Fibroblast of mammary gland (primary cell): Measurements from ENCODE around the gene ZRANB3.
"Not testable (repeated sequence)": the region's sequence is repeated elsewhere in the genome, so short reads cannot be mapped to it uniquely, and the experiment has no call there.

ENCODE experiments used
- DNase-seq: peaks from one replicate; pipeline ENCODE4 v3.0.0-alpha.2; 2010; ENCODE audit warnings: low read depth
- H3K4me3 ChIP-seq: 2 replicates; pipeline ENCODE4 v1.5.1; 2011; ENCODE audit warnings: low read depth, mild to moderate bottlenecking, low read length, moderate library complexity; ENCODE audit not compliant: control insufficient read depth
- TF ChIP-seq, protein P1 (sequence below): conservative IDR thresholded peaks from 2 replicates; pipeline ENCODE4 v1.5.1; 2011; ENCODE audit warnings: low read depth, low read length, inconsistent platforms; ENCODE audit not compliant: control insufficient read depth, insufficient read depth

ZRANB3 gene

GRCh38 chr2:135119582-135119981 is 411.4 kb downstream of the ZRANB3 start:
- no peak overlapping the region for H3K4me3 ChIP-seq
- DNase-seq = no peak
- TF ChIP-seq, protein P1, sequence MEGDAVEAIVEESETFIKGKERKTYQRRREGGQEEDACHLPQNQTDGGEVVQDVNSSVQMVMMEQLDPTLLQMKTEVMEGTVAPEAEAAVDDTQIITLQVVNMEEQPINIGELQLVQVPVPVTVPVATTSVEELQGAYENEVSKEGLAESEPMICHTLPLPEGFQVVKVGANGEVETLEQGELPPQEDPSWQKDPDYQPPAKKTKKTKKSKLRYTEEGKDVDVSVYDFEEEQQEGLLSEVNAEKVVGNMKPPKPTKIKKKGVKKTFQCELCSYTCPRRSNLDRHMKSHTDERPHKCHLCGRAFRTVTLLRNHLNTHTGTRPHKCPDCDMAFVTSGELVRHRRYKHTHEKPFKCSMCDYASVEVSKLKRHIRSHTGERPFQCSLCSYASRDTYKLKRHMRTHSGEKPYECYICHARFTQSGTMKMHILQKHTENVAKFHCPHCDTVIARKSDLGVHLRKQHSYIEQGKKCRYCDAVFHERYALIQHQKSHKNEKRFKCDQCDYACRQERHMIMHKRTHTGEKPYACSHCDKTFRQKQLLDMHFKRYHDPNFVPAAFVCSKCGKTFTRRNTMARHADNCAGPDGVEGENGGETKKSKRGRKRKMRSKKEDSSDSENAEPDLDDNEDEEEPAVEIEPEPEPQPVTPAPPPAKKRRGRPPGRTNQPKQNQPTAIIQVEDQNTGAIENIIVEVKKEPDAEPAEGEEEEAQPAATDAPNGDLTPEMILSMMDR = no peak

DNA sequence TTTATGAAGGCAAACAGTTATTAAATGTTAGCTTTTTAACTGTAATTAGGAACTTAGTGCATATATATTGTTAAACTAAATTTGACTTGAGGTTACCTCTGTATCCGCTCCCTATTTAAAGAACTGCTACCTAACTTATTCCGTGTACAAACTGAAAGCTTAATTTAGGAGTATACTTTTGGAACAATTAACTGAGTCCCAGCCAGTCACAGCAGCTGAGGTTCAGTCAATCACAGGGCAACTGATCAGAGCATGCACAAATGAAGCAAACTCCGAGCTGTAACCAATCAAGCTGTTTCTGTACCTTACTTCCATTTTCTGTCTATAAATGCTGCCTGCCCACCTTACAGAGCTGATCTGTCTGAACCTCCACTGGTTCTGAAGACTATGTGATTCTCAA is 417.7 kb downstream of the ZRANB3 start:
- TF ChIP-seq, protein P1 = no peak
- no peak for DNase-seq
- H3K4me3 ChIP-seq = no peak overlapping the region

GRCh38 chr2:135105513-135106316 is 425.3 kb downstream of the ZRANB3 start:
- not testable (repeated sequence) for H3K4me3 ChIP-seq, DNase-seq

- TF ChIP-seq, protein P1 = no peak
- no peak overlapping the region for H3K4me3 ChIP-seq
- no peak for DNase-seq
These were observed 427.2 kb downstream of the ZRANB3 start for GRCh38 chr2:135103843-135104242.

DNA sequence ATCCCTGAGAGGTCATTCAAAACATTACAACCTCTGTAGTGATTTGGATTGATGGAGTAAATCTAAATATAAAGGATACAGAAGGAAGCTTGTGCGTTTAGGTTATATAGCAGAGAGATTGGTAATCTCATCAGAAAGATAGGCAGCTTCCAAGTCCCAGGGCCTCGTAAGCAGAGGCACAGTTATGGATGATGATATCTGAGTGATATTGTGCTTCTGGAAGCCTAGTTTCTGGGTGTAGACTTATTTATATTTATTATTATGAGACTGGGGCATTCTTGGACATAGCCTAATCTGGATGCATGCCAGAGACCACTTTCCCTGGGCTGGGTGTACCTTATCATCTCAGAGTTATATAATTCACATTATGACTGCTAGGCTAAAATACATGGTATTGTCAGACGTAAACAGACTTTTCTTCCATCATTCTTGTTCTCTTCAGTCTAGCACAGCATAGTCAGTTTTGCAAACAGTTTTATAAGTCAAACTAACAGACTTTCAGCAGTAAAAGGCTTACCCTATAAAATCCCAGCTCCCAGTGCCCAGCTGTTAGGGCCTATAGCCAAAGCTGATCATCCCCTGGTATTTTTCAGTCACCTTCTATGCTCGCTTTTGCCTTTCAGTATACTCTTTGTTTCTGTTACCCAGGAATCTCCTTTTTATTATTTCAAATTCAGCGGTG is 431.1 kb downstream of the ZRANB3 start:
- no peak overlapping the region for H3K4me3 ChIP-seq
- no peak for DNase-seq
- TF ChIP-seq, protein P1 = no peak

- H3K4me3 ChIP-seq = no peak overlapping the region
- DNase-seq = no peak
- TF ChIP-seq, protein P1 = no peak
These were observed 433.3 kb downstream of the ZRANB3 start for GRCh38 chr2:135097532-135098231.

DNA sequence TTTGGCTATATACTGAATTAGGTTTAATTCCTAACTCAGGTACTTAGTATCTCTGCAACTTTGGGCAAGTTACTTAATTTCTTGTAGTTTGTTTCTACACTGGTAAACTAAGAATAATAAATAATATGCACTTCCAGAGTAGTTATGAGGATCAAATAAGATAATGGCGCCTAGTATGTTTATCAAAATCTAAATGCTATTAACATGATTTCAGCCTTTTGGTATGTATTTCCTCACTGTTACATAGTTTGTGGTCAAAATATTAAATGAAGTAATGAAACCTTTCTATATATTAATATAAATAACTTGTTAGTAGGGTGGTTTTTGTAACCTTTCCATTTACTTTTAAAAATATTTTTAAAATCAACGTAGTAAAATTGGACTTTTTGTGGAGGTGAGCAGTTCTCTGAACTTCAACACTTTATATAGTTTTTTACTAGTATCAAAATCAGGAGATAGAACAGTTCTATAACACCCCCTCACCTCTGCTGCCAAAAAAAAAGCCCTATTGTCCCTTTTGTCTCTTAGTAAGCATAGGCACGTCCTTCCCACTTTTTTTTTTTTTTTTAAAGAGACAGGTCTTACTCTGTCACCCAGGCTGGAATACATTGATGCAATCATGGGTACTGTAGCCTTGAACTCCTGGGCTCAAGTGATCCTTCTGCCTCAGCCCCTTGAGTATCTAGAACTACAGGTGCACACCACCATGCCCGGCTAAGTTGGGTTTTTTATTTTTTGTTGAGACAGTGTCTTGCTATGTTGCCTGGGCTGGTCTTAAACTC is 434.2 kb downstream of the ZRANB3 start:
- no peak for DNase-seq
- H3K4me3 ChIP-seq = no peak overlapping the region
- TF ChIP-seq, protein P1 = no peak
